GM23338 (cell line): ENCODE results near the gene SFTA2. TPM values are rescaled to one million over a fixed set of nuclear protein-coding genes. Genes with fewer than 3 reads are reported as not detected.
A peak's percentile ranks its signal among the peaks of the same experiment; 100 is the strongest.

ENCODE experiments used
- ATAC-seq: fragments of 200-7000 bp; cut with Tn5 transposase; 3 replicates; pipeline ENCODE4 v1.9.1; 2020
- DNase-seq: peaks from one replicate; pipeline ENCODE4 v3.0.0-alpha.2; 2015; ENCODE audit warnings: low spot score
- H2AFZ ChIP-seq: fragments of 200-600 bp; sonication (generic); 2 replicates; pipeline ENCODE4 v1.8.0; 2016; ENCODE audit warnings: antibody characterized with exemption, mild to moderate bottlenecking, moderate library complexity
- H3F3A ChIP-seq: fragments of 200-600 bp; sonication (generic); replicated peaks from 2 replicates; pipeline ENCODE4 v1.8.0; 2017; ENCODE audit warnings: antibody characterized with exemption, mixed run types, low read depth
- H3K27ac ChIP-seq: fragments of 200-600 bp; sonication (generic); 2 replicates; pipeline ENCODE4 v1.6.1; 2016; ENCODE audit warnings: low read depth
- H3K27me3 ChIP-seq: fragments of 200-600 bp; sonication (generic); 2 replicates; pipeline ENCODE4 v1.8.0; 2016; ENCODE audit warnings: mild to moderate bottlenecking, mixed run types, moderate library complexity; ENCODE audit not compliant: insufficient read depth
- H3K36me3 ChIP-seq: fragments of 200-600 bp; sonication (generic); 2 replicates; pipeline ENCODE4 v1.8.0; 2016; ENCODE audit warnings: mild to moderate bottlenecking; ENCODE audit not compliant: insufficient read depth
- H3K4me1 ChIP-seq: fragments of 200-600 bp; sonication (generic); 2 replicates; pipeline ENCODE4 v1.8.0; 2016; ENCODE audit warnings: mild to moderate bottlenecking, moderate library complexity; ENCODE audit not compliant: insufficient read depth
- H3K4me2 ChIP-seq: fragments of 200-600 bp; sonication (generic); 2 replicates; pipeline ENCODE4 v1.7.1; 2017; ENCODE audit warnings: mixed run types
- H3K4me3 ChIP-seq: fragments of 200-600 bp; sonication (generic); 2 replicates; pipeline ENCODE4 v1.6.1; 2016; ENCODE audit warnings: mixed run types
- H3K79me2 ChIP-seq: fragments of 200-600 bp; sonication (generic); replicated peaks from 2 replicates; pipeline ENCODE4 v1.8.0; 2017; ENCODE audit warnings: mild to moderate bottlenecking; ENCODE audit not compliant: insufficient read depth
- H3K9me2 ChIP-seq: fragments of 200-600 bp; sonication (generic); 2 replicates; pipeline ENCODE4 v1.8.0; 2017; ENCODE audit not compliant: insufficient read depth
- H4K20me1 ChIP-seq: fragments of 200-600 bp; sonication (generic); replicated peaks from 2 replicates; pipeline ENCODE4 v1.8.0; 2017; ENCODE audit warnings: mild to moderate bottlenecking; ENCODE audit not compliant: insufficient read depth
- H3K27ac Mint-ChIP-seq: 2 replicates; pipeline ENCODE4 v1.8.0; 2020; ENCODE audit warnings: inconsistent platforms, mild to moderate bottlenecking, moderate library complexity, mixed read lengths
- H3K27me3 Mint-ChIP-seq: 3 replicates; pipeline ENCODE4 v1.8.0; 2022; ENCODE audit warnings: low read depth, mild to moderate bottlenecking, moderate library complexity, mixed read lengths, inconsistent platforms; ENCODE audit not compliant: insufficient read depth, poor library complexity
- H3K36me3 Mint-ChIP-seq: 3 replicates; pipeline ENCODE4 v1.8.0; 2021; ENCODE audit warnings: low read depth, mild to moderate bottlenecking, inconsistent platforms, moderate library complexity, mixed read lengths
- H3K4me1 Mint-ChIP-seq: 3 replicates; pipeline ENCODE4 v1.8.0; 2020; ENCODE audit warnings: mild to moderate bottlenecking, inconsistent platforms, mixed read lengths
- H3K4me3 Mint-ChIP-seq: 3 replicates; pipeline ENCODE4 v1.8.0; 2021; ENCODE audit warnings: moderate library complexity, mild to moderate bottlenecking, inconsistent platforms, mixed read lengths
- H3K9me3 Mint-ChIP-seq: 3 replicates; pipeline ENCODE4 v1.8.0; 2020; ENCODE audit warnings: moderate library complexity, mild to moderate bottlenecking, inconsistent platforms, mixed read lengths
- CREB1 ChIP-seq: fragments of 250-450 bp; sonication (Bioruptor Pico); IDR thresholded peaks from 2 replicates; pipeline ENCODE4 v1.5.0; 2020; ENCODE audit warnings: low read depth, mild to moderate bottlenecking, moderate library complexity
- EZH2 ChIP-seq: fragments of 200-600 bp; sonication (generic); IDR thresholded peaks from one replicate; pipeline ENCODE4 v1.8.0; 2017; ENCODE audit warnings: antibody characterized with exemption, mild to moderate bottlenecking, low read depth; ENCODE audit not compliant: unreplicated experiment
- EZH2phosphoT487 ChIP-seq: fragments of 200-600 bp; sonication (generic); IDR thresholded peaks from one replicate; pipeline ENCODE4 v1.8.1; 2018; ENCODE audit warnings: antibody characterized with exemption; ENCODE audit not compliant: unreplicated experiment
- JUNB ChIP-seq: IDR thresholded peaks from one replicate; pipeline ENCODE4 v1.6.1; 2016; ENCODE audit warnings: antibody characterized with exemption; ENCODE audit not compliant: unreplicated experiment
- NANOG ChIP-seq: IDR thresholded peaks from 2 replicates; pipeline ENCODE4 v1.6.1; 2016; ENCODE audit warnings: antibody characterized with exemption, borderline replicate concordance
- POLR2AphosphoS5 ChIP-seq: IDR thresholded peaks from 2 replicates; pipeline ENCODE4 v1.6.1; 2016; ENCODE audit warnings: antibody characterized with exemption, low read depth
- STAT1 ChIP-seq: IDR thresholded peaks from one replicate; pipeline ENCODE4 v1.6.1; 2016; ENCODE audit warnings: antibody characterized with exemption; ENCODE audit not compliant: unreplicated experiment
- ZNF114 ChIP-seq: fragments of 250-450 bp; sonication (Bioruptor Pico); IDR thresholded peaks from 2 replicates; pipeline ENCODE4 v1.5.0; 2020; ENCODE audit warnings: mild to moderate bottlenecking, moderate library complexity
- ZNF331 ChIP-seq: fragments of 250-450 bp; sonication (Bioruptor Pico); IDR thresholded peaks from 2 replicates; pipeline ENCODE4 v1.5.0; 2020; ENCODE audit warnings: low read depth, mild to moderate bottlenecking, moderate library complexity
- polyA plus RNA-seq: library from polyadenylated mRNA; unstranded; fragments of >200 nt; fragmentation: Nextera tagmentation; extraction: Ambion mirVana; gene quantifications from 2 replicates; pipeline ENCODE4 v1.2.1, GENCODE V29; 2016
- total RNA-seq: library from RNA; depleted of rRNA; stranded (reverse); fragments of >200 nt; shearing (Covaris generic); gene quantifications from 2 replicates; pipeline ENCODE4 v1.2.3, GENCODE V29; 2014
- TF ChIP-seq, protein P1 (sequence below), 2 experiments: fragments of 200-600 bp in 1 of 2; sonication (generic) in 1 of 2; conservative IDR thresholded peaks; 2 replicates each; pipeline versions ENCODE4 v1.5.1 to v1.6.1; 2016 to 2017; ENCODE audit warnings: antibody characterized with exemption in 2 of 2, low read depth in 2 of 2, mild to moderate bottlenecking in 2 of 2, moderate library complexity in 1 of 2
- TF ChIP-seq, protein P2 (sequence below): IDR thresholded peaks from 2 replicates; pipeline ENCODE4 v1.6.1; 2016; ENCODE audit warnings: antibody characterized with exemption
- TF ChIP-seq, protein P3 (sequence below): fragments of 250-450 bp; sonication (Bioruptor Pico); IDR thresholded peaks from 2 replicates; pipeline ENCODE4 v1.5.0; 2020; ENCODE audit warnings: mild to moderate bottlenecking, moderate library complexity
- TF ChIP-seq, protein P4 (sequence below): IDR thresholded peaks from one replicate; pipeline ENCODE4 v1.6.1; 2018; ENCODE audit warnings: antibody characterized with exemption; ENCODE audit not compliant: unreplicated experiment

Gene SFTA2
- total and polyA plus RNA-seq, 2 experiments from 2014 or later: not detected

DNA sequence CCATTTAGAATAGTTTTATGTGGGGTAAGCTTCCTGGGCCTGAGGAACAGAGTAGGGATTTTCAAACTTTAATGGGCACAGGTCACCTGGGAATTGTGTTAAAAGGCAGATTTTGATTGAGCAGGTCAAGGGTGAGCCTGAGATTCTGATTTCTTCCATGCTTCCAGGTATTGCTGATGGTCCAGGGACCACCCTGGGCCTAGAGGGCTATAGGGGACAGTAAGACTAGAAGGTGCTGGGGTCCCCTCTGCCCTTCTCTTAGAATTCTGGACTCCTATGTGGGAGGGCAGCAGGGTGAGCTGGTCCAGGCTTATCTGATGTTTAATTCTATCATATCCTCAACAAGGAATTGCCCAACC is 45.1 kb downstream of the SFTA2 start:
- TF ChIP-seq CREB1 (CRISPR knock-in tag) (no peak), STAT1 (no peak), POLR2AphosphoS5 (no peak), EZH2phosphoT487 (no peak), JUNB (no peak), ZNF114 (CRISPR knock-in tag) (no peak), EZH2 (no peak), ZNF331 (CRISPR knock-in tag) (no peak), NANOG (no peak)
- TF ChIP-seq, protein P1, sequence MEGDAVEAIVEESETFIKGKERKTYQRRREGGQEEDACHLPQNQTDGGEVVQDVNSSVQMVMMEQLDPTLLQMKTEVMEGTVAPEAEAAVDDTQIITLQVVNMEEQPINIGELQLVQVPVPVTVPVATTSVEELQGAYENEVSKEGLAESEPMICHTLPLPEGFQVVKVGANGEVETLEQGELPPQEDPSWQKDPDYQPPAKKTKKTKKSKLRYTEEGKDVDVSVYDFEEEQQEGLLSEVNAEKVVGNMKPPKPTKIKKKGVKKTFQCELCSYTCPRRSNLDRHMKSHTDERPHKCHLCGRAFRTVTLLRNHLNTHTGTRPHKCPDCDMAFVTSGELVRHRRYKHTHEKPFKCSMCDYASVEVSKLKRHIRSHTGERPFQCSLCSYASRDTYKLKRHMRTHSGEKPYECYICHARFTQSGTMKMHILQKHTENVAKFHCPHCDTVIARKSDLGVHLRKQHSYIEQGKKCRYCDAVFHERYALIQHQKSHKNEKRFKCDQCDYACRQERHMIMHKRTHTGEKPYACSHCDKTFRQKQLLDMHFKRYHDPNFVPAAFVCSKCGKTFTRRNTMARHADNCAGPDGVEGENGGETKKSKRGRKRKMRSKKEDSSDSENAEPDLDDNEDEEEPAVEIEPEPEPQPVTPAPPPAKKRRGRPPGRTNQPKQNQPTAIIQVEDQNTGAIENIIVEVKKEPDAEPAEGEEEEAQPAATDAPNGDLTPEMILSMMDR (conservative IDR thresholded peaks at IDR 0.05; ENCODE audit: low read depth in 2 of 2): no peak
- TF ChIP-seq, protein P2, sequence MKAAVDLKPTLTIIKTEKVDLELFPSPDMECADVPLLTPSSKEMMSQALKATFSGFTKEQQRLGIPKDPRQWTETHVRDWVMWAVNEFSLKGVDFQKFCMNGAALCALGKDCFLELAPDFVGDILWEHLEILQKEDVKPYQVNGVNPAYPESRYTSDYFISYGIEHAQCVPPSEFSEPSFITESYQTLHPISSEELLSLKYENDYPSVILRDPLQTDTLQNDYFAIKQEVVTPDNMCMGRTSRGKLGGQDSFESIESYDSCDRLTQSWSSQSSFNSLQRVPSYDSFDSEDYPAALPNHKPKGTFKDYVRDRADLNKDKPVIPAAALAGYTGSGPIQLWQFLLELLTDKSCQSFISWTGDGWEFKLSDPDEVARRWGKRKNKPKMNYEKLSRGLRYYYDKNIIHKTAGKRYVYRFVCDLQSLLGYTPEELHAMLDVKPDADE: no peak
- TF ChIP-seq, protein P3, sequence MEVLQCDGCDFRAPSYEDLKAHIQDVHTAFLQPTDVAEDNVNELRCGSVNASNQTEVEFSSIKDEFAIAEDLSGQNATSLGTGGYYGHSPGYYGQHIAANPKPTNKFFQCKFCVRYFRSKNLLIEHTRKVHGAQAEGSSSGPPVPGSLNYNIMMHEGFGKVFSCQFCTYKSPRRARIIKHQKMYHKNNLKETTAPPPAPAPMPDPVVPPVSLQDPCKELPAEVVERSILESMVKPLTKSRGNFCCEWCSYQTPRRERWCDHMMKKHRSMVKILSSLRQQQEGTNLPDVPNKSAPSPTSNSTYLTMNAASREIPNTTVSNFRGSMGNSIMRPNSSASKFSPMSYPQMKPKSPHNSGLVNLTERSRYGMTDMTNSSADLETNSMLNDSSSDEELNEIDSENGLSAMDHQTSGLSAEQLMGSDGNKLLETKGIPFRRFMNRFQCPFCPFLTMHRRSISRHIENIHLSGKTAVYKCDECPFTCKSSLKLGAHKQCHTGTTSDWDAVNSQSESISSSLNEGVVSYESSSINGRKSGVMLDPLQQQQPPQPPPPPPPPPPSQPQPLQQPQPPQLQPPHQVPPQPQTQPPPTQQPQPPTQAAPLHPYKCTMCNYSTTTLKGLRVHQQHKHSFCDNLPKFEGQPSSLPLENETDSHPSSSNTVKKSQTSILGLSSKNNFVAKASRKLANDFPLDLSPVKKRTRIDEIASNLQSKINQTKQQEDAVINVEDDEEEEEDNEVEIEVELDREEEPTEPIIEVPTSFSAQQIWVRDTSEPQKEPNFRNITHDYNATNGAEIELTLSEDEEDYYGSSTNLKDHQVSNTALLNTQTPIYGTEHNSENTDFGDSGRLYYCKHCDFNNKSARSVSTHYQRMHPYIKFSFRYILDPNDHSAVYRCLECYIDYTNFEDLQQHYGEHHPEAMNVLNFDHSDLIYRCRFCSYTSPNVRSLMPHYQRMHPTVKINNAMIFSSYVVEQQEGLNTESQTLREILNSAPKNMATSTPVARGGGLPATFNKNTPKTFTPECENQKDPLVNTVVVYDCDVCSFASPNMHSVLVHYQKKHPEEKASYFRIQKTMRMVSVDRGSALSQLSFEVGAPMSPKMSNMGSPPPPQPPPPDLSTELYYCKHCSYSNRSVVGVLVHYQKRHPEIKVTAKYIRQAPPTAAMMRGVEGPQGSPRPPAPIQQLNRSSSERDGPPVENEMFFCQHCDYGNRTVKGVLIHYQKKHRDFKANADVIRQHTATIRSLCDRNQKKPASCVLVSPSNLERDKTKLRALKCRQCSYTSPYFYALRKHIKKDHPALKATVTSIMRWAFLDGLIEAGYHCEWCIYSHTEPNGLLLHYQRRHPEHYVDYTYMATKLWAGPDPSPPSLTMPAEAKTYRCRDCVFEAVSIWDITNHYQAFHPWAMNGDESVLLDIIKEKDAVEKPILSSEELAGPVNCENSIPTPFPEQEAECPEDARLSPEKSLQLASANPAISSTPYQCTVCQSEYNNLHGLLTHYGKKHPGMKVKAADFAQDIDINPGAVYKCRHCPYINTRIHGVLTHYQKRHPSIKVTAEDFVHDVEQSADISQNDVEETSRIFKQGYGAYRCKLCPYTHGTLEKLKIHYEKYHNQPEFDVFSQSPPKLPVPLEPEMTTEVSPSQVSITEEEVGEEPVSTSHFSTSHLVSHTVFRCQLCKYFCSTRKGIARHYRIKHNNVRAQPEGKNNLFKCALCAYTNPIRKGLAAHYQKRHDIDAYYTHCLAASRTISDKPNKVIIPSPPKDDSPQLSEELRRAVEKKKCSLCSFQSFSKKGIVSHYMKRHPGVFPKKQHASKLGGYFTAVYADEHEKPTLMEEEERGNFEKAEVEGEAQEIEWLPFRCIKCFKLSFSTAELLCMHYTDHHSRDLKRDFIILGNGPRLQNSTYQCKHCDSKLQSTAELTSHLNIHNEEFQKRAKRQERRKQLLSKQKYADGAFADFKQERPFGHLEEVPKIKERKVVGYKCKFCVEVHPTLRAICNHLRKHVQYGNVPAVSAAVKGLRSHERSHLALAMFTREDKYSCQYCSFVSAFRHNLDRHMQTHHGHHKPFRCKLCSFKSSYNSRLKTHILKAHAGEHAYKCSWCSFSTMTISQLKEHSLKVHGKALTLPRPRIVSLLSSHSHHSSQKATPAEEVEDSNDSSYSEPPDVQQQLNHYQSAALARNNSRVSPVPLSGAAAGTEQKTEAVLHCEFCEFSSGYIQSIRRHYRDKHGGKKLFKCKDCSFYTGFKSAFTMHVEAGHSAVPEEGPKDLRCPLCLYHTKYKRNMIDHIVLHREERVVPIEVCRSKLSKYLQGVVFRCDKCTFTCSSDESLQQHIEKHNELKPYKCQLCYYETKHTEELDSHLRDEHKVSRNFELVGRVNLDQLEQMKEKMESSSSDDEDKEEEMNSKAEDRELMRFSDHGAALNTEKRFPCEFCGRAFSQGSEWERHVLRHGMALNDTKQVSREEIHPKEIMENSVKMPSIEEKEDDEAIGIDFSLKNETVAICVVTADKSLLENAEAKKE (CRISPR knock-in tag): no peak
- TF ChIP-seq, protein P4, sequence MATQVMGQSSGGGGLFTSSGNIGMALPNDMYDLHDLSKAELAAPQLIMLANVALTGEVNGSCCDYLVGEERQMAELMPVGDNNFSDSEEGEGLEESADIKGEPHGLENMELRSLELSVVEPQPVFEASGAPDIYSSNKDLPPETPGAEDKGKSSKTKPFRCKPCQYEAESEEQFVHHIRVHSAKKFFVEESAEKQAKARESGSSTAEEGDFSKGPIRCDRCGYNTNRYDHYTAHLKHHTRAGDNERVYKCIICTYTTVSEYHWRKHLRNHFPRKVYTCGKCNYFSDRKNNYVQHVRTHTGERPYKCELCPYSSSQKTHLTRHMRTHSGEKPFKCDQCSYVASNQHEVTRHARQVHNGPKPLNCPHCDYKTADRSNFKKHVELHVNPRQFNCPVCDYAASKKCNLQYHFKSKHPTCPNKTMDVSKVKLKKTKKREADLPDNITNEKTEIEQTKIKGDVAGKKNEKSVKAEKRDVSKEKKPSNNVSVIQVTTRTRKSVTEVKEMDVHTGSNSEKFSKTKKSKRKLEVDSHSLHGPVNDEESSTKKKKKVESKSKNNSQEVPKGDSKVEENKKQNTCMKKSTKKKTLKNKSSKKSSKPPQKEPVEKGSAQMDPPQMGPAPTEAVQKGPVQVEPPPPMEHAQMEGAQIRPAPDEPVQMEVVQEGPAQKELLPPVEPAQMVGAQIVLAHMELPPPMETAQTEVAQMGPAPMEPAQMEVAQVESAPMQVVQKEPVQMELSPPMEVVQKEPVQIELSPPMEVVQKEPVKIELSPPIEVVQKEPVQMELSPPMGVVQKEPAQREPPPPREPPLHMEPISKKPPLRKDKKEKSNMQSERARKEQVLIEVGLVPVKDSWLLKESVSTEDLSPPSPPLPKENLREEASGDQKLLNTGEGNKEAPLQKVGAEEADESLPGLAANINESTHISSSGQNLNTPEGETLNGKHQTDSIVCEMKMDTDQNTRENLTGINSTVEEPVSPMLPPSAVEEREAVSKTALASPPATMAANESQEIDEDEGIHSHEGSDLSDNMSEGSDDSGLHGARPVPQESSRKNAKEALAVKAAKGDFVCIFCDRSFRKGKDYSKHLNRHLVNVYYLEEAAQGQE: no peak
- Mint-ChIP-seq H3K9me3 (no peaks in the 10 kb centered on the region), H3K27ac (peak overlapping the region; percentile 94), H3K4me3 (peak overlapping the region; percentile 71), H3K36me3 (peaks cover 36% of the 10 kb centered on the region), H3K27me3 (peaks cover 25% of the 10 kb centered on the region), H3K4me1 (peaks cover 60% of the 10 kb centered on the region)
- ATAC-seq: no peak
- peak overlapping the region; percentile 92 for H3K4me3 ChIP-seq
- no peak overlapping the region for H2AFZ ChIP-seq
- peaks cover 16% of the 10 kb centered on the region for H3F3A ChIP-seq
- H3K9me2 ChIP-seq: no peaks in the 10 kb centered on the region
- H3K27ac ChIP-seq: peak overlapping the region; percentile 48; the same call in 1 of the 2 replicates
- peak overlapping the region; percentile 100 for H3K4me2 ChIP-seq
- peaks cover 38% of the 10 kb centered on the region for H3K4me1 ChIP-seq
- no peak for DNase-seq
- H3K36me3 ChIP-seq: no peaks in the 10 kb centered on the region; the same call in none of the 2 replicates
- peaks cover 14% of the 10 kb centered on the region for H4K20me1 ChIP-seq
- H3K27me3 ChIP-seq: no peaks in the 10 kb centered on the region
- H3K79me2 ChIP-seq: peaks cover 60% of the 10 kb centered on the region
